ENCODE measurements around the gene ANKMY1.

ANKMY1 gene

DNA sequence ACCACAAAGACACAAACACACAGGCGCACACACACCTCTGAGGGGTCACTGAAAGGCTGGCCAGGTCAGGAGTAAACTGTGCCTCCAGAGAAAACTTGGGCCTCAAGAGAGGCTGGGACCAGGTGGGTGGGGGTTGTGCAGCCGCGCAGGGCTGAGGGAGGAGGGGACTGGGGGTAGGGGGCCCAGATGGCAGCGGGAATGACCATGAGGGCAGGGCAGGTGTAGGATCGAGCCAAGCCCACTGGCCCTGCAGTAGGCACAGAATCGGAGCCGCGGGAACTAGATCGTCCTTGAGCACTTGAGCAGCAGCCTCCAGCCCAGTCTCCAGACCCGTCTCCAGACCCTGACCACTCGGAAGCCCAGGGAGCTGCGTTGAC, 36.8 kb downstream of the ANKMY1 start:
- DNase-seq (ENCODE audit: low read depth): no peak

DNA sequence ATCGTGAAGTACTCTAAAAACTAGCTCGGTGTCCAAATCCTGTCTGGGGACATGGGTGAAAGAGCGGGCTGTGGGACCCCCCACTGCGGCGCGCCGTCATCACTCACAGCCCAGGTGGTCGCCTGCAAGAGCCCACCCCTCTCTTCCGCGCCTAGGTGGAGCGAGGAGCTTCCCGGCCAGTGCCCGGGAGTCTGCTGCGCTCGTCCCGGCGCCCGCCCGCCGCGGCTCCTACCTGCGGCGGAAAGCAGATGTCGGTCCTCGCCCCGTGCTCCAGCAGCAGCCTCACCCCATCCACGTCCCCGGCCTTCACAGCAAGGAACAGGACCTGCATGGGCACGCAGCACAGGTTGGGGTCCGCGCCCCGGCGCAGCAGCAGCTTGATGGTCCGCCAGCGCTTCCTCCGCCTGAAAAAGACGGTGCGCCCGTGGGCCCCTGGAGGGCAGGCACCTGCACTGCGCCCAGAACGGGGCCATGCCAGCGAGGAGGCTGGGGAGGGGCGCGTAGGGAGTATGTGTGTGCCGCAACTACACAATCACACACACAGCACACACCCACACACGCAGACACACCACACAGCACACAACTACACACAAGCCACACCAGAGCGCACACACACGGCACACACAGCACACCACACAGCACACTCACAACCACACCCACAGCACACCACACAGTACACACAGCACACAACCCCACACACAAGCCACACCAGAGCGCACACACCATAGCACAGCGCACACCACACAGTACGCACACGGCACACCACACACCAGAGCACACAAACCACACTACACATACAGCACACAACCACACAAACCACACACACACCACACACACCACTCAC, 37.4 kb downstream of the ANKMY1 start:
- no peak for DNase-seq (ENCODE audit: low read depth)

GRCh38 chr2:240519396-240520129, 38.2 kb downstream of the ANKMY1 start:
- peak; percentile 46 for DNase-seq (ENCODE audit: low read depth)

DNA sequence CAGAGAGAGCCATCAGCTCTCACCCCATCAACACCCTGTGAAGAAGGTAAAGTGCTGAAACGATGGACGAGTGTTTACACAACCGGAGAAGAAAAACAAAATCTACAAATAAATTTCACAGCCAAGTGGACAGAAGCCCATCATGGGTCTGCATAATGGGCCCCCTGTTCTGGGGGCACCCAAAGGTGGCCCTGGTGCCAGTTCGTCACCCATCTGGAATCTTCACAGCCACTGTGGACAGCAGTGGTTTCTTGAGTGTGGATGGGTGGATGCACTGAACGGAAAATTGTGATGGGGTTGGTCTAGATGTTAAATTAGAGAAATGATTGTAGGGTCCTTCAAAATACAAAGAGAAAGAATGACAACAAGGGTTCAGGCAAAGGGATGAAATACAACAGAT, 38.8 kb downstream of the ANKMY1 start:
- DNase-seq (ENCODE audit: low read depth): no peak

GRCh38 chr2:240517342-240517741, 40.4 kb downstream of the ANKMY1 start:
- DNase-seq (ENCODE audit: low read depth): no peak

GRCh38 chr2:240514631-240515030, 43.2 kb downstream of the ANKMY1 start:
- DNase-seq (ENCODE audit: low read depth): no peak

DNA sequence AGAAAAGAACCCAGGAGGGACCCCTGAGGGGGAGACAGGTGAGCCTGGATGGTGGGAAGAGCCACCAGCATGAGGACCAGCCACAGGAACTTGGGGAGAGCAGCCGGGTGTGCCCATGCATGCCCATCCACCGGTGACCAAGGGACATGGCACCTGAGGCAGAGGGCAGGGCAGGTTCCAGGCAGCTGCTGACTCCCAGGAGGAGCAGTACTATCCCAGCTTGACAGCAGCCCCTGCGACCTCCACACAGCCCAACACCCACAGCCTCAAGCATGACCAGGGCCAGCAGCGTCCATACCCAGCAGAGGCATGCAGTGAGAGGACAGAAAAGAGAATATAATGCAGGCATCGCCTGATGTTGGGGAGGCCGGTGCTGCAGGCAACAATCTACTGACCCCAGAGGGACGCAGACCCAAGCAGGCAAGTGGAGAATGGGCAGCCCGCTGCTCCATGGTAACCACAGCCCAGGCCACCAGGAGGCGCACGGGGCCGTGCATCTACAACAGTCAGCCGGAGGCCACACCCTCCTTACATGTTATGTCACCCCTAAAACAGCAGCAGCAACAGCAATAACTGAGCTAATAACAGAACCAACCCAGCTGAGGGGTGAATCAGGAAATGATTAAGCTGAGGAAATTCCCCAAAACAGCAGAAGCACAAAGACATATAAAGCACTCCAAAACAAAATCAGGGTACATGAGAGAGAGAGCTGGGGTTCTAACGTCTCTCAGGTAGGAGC, 44.1 kb downstream of the ANKMY1 start:
- peak; percentile 81 for DNase-seq (ENCODE audit: low read depth)

GRCh38 chr2:240512666-240513535, 44.9 kb downstream of the ANKMY1 start:
- DNase-seq (ENCODE audit: low read depth): no peak

- no peak for DNase-seq (ENCODE audit: low read depth)
These were observed 45.7 kb downstream of the ANKMY1 start for GRCh38 chr2:240512109-240512485.

- no peak for DNase-seq (ENCODE audit: low read depth)
These were observed 46.3 kb downstream of the ANKMY1 start for GRCh38 chr2:240511351-240512108.

DNA sequence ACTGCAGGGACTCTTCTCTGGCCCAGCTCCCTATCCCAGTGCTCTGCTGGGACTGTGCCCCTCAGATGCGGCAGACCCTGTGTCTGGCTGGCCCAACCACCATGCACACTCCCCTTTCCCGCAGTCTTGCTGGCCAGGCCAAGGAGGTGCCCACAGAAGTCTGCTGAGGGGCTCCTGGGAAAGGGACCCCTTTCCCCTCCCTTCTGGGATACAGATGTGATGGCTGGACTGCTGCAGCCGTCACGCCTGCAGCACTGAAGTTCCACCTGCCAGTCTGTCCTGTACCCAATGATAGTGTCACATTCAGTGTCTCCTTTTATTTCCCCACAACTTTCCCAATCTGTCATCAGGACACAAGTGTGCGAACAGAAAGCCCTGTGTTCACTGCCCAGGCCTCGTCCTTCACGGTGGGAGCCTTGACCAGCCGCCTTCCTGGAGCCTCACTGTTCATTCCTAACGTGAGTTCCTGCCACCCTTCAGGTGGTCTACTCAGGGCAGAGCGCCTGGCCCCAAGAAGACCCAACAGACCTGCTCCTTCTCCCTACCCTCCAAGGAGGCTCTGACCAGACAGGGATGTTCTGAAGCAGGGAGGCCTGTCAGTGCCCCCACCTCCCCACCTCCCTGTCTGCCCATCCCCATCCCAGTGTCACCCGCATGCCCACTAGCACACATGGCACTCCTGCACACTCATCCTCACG, 47.1 kb downstream of the ANKMY1 start:
- no peak for DNase-seq (ENCODE audit: low read depth)

DNA sequence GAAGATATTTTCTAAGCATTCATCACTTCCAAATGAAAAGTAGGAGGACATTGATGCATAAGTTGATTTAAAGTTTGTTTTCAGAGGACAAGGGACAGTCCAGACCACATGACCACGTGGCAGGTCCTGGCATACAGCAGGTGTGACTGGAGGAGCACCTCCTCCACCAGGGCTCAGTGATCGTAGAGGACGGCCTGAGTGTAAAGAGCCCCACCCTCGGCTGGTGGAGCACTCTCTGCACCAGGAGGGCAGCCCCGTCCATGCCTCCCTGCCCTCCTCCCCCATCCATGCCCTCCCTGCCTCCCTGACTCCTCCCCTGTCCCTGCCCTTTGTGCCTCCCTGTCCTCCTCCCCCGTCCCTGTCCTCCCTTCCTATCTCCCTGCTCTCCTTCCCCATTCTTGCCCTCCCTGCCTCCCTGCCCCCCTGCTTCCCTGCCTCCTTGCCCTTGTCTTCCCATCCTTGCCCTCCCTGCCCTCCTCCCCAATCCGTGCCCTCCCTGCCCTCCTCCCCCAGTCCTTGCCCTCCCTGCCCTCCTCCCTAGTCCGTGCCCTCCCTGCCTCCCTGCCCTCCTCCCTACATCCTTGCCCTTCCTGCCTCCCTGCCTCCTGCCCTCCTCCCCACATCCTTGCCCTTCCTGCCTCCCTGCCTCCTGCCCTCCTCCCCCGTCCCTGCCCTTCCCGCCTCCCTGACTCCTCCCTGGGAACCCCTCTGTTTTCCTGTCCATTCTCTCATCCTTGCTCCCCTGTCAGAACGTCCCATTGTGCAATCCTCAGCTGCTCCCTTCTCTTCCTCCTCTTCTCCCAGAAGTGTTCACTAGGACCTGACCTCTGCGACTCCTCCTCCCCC, 47.9 kb downstream of the ANKMY1 start:
- no peak for DNase-seq (ENCODE audit: low read depth)

- no peak for DNase-seq (ENCODE audit: low read depth)
These were observed 48.8 kb downstream of the ANKMY1 start for GRCh38 chr2:240508832-240509545.

GRCh38 chr2:240507778-240508251, 50.0 kb downstream of the ANKMY1 start:
- DNase-seq (ENCODE audit: low read depth): no peak

- DNase-seq (ENCODE audit: low read depth): no peak
These were observed 50.6 kb downstream of the ANKMY1 start for GRCh38 chr2:240507060-240507777.

DNA sequence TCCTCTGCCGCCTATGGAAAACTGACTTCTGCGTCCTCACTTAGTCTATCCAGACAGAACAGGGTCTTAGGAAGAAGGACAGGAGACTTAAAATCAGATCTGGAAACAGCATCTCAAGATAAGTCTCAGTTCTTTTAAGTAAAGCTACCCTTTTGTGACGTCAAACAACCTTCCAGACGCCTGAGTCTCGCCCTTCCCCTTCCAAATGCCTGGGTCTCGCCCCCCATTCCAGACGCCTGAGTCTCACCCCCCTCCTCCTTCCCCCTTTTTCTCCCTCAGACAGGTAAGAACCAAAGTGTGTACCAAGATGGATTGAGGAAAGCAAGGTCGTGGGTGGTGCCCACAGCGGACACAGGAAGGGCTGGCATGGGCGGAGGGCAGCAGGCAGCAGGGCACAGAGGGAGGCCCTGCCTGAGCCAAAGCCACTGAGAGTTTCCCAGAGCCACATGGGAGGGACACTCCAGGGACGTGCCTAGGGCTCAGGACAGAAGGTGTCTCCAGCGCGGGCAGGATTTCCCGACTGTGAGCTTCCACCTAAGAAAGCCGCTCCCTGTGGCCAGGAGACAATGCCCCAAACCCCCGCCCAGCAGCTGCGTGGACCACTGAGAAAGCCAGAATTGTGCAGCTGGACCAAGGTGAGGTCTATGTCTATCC, 51.3 kb downstream of the ANKMY1 start:
- no peak for DNase-seq (ENCODE audit: low read depth)

GRCh38 chr2:240505910-240506309, 51.9 kb downstream of the ANKMY1 start:
- no peak for DNase-seq (ENCODE audit: low read depth)
